AG08396 (cell line): ENCODE measurements around the gene TBL1XR1.
"Not testable (repeated sequence)": the region's sequence is repeated elsewhere in the genome, so short reads cannot be mapped to it uniquely, and the experiment has no call there.

ENCODE experiments used
- DNase-seq: peaks from one replicate; pipeline ENCODE4 v3.0.0; 2012; ENCODE audit warnings: low spot score, mixed read lengths

The TBL1XR1 gene

GRCh38 chr3:177181418-177181817 is 15.9 kb downstream of the TBL1XR1 start:
- DNase-seq = no peak

DNA sequence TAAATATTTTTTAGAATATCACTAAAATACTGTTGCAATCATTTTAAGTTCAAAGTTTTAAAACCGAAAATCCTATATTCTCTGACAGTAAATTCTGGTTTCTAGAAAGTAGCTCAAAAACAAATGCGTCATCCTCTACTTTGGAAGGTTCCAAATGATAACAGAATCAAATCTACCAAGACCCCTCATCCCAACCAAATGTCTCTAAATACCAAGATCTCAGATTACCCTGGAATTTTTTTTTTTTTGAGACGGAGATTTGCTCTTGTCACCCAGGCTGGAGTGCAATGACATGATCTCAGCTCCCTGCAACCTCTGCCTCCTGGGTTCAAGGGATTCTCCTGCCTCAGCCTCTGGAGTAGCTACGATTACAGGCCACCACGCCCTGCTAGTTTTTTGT is 16.8 kb downstream of the TBL1XR1 start:
- DNase-seq = no peak

GRCh38 chr3:177179281-177180067 is 17.8 kb downstream of the TBL1XR1 start:
- DNase-seq = no peak

GRCh38 chr3:177177749-177178221 is 19.5 kb downstream of the TBL1XR1 start:
- DNase-seq = no peak

- no peak for DNase-seq
Measured at GRCh38 chr3:177174607-177175170, 22.6 kb downstream of the TBL1XR1 start.

DNA sequence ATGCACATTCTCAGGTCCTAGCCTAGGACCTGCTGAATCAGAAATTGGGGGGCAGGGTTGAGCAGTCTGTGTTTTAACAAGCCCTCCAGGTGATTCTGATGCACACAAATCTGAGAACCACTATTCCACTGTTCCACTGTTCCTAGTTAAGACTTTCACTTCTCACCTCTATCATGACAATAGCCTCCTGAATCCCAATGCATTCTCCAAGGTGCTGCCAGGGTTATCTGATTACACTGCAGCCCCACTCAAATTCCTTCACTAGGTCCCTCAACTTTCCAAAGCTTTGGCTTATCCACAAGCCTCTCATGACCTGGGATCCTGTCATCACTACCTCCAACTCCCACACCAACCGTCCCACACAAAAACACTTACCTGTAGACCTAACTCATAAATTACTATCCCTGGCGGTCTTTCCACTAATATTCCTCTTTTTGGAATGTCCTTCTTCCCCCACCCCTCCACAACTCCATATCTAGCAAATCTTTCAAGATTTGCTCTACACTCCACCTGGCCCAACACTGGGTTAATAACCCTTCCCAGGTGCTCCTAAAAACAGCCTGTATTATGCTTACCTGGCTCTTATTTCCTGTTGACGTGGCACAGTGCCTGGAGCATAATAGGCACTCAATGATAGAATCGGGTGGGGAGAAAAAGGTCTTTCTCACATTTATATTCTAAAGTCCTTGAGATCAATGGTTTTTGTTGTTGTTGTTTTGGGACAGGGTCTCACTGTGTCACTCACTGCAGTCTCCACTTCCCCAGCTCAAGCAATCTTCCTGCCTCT is 27.2 kb downstream of the TBL1XR1 start:
- DNase-seq = no peak

- no peak for DNase-seq
Measured at GRCh38 chr3:177168431-177168830, 28.9 kb downstream of the TBL1XR1 start.

- no peak for DNase-seq
Measured at GRCh38 chr3:177162742-177163141, 34.5 kb downstream of the TBL1XR1 start.

GRCh38 chr3:177161603-177162002 is 35.7 kb downstream of the TBL1XR1 start:
- not testable (repeated sequence) for DNase-seq

DNA sequence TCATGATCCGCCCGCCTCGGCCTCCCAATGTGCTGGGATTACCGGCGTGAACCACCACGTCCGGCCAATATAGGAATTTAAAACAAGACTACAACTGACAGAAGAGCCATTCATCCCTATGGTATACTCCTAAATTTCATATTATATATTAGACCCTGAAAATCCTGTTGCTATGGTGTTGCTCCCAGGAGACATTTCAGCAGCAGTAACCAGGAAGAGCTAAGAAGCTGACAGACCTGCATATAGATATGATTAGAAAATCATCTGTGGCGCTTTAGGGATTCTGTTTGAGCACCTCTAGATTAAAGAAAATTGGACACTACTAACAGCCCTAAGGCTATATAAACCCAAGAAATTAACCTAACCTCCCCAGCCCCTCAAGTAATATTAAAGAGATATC is 38.8 kb downstream of the TBL1XR1 start:
- no peak for DNase-seq

DNA sequence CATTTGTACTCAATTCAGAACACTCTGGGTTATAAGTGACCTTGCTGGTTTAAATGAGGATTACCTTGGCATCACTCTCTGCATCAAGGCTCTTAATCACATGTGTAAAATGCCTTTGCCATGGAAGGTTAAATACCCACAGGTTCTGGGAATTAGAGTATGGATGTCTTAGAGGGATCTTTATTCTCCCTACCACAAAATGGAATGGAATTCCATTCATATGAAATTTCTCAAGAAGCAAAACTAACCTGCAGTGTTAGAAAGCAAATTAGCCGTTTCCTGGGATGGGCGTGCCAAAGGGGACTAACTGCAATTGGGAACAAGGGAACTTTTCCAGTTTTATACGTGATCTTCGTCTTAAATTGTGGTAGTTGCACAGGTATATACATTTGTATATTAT is 39.8 kb downstream of the TBL1XR1 start:
- no peak for DNase-seq

DNA sequence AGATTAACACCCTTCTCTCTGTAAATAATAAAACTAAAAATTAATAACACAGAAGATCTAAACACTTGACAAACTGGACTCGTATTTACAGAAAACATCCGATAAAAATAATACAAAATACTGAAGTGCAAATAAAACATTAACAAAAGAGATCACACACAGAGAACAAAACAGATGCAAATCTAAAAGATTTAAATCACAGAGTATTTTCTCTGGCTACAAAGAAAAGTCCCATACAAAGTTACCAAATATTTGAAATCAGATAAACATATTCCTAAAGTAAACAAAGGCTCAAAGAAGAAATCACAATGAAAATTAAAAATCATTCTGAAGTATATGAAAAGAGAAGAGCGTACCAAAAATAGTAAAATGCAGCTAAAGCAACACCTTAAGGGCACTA is 42.5 kb downstream of the TBL1XR1 start:
- no peak for DNase-seq

DNA sequence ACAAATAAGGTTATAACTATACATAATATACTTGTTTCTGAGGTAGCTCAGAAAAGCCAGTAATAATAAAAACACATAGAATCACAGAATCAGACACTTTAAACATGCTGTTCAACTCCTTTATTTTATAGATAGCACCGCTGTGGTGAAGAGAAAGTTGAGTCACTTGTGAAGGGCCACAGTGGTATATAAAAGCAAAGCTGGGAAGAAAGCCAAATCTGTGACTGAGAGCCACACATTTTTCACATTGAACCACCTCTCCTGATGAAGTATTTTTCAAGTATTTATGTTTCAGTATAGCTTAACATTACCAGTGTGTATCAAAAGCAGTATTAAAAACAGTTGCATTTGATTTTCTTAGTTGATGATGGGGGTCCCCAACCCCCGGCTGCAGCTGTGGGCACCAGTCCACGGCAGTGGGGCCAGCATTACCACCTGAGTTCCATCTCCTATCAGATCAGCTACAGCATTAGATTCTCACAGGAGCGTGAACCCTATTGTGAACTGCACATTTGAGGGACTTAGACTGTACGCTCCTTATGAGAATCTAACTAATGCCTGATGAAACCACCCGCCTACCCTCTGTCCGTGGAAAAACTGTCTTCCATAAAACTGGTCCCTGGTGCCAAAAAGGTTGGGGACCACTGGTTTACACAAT is 46.2 kb downstream of the TBL1XR1 start:
- DNase-seq = peak; percentile 32

- no peak for DNase-seq
Measured at GRCh38 chr3:177150218-177150916, 46.9 kb downstream of the TBL1XR1 start.

DNA sequence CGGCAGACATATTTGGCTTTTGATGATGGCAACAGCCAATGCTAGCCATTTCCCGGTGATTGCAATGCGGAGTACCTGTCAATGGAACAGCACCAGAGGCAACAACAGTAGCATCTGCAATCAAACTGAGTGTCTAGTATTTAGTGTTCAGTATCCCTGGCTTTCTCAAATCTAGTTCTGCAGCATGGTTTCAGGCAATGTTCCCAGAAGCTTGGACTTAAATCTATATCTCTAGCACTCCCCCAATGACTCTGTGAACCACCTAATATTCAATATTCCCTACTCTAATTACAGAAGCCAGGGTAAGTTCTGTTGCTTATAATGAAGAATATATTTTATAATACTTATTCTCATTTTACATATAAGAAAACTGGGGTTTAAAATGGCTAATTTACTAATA is 48.2 kb downstream of the TBL1XR1 start:
- DNase-seq = no peak

DNA sequence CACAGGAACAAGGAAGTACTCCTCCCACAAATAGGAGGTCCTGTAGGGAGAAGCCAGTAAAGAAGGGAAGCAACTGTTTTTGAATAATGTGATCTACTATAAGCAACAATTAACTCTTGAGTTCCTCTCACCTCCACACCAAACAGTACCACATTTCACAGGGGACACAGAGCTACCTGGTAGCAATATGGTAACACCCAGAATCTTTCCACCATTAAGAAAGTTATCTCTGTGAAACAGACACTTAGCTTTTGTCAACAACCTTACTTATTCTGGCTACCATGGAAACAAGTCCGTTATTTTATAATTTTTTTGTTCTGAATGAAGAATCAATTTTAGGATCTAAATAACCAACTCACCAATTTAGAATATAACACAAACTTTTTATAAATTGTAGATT is 49.5 kb downstream of the TBL1XR1 start:
- no peak for DNase-seq

GRCh38 chr3:177146646-177147045 is 50.6 kb downstream of the TBL1XR1 start:
- no peak for DNase-seq

- no peak for DNase-seq
Measured at GRCh38 chr3:177145954-177146353, 51.3 kb downstream of the TBL1XR1 start.

DNA sequence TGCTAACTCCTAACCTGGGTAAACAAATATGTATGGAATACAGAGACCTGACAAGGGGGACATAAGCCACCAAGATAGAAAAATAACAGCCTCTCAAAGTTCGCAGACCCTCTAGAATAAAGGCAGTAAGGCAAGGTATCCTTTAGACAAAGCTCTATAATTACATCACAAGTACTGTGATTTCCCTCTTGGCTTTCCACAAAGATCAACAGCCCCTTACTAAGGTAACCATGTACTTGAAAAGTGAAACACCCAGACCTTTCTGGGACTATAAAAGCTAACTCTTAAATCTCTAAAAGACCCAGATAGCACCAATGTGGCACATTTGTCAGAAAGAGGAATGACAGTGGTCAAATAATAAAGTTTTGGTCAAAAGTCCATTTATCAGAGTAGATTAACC is 51.9 kb downstream of the TBL1XR1 start:
- DNase-seq = no peak

GRCh38 chr3:177144922-177145321 is 52.4 kb downstream of the TBL1XR1 start:
- no peak for DNase-seq

GRCh38 chr3:177141899-177142646 is 55.2 kb downstream of the TBL1XR1 start:
- DNase-seq = no peak
